Left lobe of liver (tissue), 2 donors: Measurements from ENCODE around the gene SNTG2. TPM values are rescaled to one million over a fixed set of nuclear protein-coding genes. Genes with fewer than 3 reads are reported as not detected.

Source experiments
- ATAC-seq: fragments of 200-7000 bp; cut with Tn5 transposase; one replicate; pipeline ENCODE4 v1.9.1; 2020; ENCODE audit warnings: mild to moderate bottlenecking, moderate library complexity
- DNase-seq: peaks from one replicate; pipeline ENCODE4 v3.0.0-alpha.2; 2020; ENCODE audit warnings: low spot score
- total RNA-seq: library from RNA; stranded (reverse); gene quantifications from one replicate; pipeline ENCODE4 v1.2.1, GENCODE V29; 2021
- donor health status: DM: no; HTN: no; CAD: no; lungs with moderate emphysema.
- donor health status: DM: no; HTN: yes; CAD: no.

The SNTG2 gene
- total RNA-seq, 1 donor from 2014 or later, result not detected

DNA sequence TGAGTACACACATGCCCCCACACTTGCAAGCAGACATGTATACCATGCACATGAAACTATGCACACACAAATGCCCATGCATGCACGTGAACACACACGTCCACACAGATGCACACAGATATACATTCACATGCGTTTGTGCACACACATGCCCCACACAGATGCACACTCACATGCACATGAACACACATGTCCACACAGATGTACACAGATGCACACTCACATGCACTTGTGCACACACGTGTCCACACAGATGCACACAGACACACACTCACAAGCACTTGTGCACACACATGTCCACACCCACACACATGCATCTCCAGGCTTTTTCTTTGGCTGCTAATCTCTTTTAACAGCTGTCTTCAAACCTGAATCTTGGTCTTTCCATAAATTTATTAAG is 31.1 kb downstream of the SNTG2 start:
- DNase-seq (no peak), ATAC-seq (no peak)

DNA sequence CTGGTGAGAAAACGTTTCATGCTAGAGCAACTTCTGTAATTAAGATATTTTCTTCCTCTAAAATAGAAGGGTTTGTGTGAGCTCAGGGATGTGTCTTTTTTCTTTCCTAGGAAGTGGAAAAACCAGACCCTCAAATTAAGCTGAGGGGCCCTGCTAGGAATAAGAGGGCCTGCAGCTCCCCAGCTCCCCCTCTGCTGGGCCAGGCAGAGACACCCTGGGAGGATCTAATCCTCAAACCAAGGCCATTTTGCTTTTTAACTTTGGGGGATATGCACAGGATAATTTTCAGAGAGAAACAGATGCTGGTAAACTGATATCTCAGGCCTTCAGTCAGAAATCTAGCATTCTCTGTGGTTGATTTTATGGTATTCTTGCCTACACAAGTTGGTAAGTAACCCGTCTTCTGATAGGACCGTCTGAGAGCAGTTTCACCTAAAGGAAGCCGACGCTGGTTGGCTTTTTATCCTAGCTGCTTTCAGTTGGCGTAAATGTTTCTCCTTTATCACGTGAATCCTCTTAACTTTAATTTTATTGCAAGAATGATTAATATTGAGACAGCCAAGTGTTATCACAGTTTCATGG is 34.8 kb downstream of the SNTG2 start:
- DNase-seq (no peak), ATAC-seq (no peak)

- DNase-seq (no peak), ATAC-seq (no peak)
Observed at GRCh38 chr2:987789-988188, 37.1 kb downstream of the SNTG2 start.

GRCh38 chr2:989781-990467 is 39.3 kb downstream of the SNTG2 start:
- DNase-seq, result no peak
- no peak for ATAC-seq

DNA sequence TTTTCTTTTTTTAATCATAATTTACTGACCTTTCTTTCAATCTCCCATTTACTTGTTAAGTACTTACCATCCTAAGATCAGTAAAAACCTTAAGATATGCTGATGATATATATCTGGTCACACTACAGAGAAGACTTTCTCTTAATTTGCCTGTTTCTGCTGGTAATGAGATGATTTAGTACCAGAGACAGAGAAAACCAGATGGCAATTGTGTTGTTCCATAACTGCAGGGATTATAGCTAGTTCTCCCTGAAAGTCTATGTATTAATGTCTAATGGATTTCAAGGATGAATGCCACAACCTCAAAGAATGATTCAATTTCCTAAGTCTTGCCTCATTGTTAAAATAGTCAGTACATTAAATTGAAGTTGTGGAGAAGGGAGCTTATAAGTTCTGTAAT is 40.3 kb downstream of the SNTG2 start:
- DNase-seq (no peak), ATAC-seq (no peak)

DNA sequence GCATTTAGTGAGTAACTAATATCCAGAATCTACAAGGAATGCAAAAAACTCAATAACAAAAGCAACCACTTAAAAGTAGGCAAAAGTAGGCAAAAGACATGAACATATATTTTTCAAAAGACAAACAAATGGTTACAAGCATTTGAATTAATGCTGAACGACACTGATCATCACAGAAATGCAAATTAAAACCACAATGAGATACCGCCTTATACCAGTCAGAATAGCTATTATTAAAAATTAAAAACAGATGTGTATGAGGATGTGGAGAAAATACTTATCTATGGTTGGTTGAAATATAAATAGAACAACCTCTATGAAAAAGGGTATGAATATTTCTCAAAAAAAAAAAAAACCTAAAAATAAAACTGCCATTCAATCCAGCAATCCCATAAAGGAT is 51.7 kb downstream of the SNTG2 start:
- ATAC-seq (no peak), DNase-seq (no peak)

- ATAC-seq, result no peak
Observed at GRCh38 chr2:1004398-1004797, 53.7 kb downstream of the SNTG2 start.

GRCh38 chr2:1010415-1010930 is 59.8 kb downstream of the SNTG2 start:
- DNase-seq (no peak), ATAC-seq (no peak)

More at GRCh38 chr2:1004398-1004797, 53.7 kb downstream of the SNTG2 start:
- DNase-seq, result no peak

- ATAC-seq (no peak), DNase-seq (no peak)
Observed at GRCh38 chr2:1011006-1011405, 60.4 kb downstream of the SNTG2 start.

- no peak for DNase-seq
- no peak for ATAC-seq
Observed at GRCh38 chr2:1011985-1012384, 61.3 kb downstream of the SNTG2 start.

- DNase-seq (no peak), ATAC-seq (no peak)
Observed at GRCh38 chr2:1014802-1015201, 64.2 kb downstream of the SNTG2 start.

DNA sequence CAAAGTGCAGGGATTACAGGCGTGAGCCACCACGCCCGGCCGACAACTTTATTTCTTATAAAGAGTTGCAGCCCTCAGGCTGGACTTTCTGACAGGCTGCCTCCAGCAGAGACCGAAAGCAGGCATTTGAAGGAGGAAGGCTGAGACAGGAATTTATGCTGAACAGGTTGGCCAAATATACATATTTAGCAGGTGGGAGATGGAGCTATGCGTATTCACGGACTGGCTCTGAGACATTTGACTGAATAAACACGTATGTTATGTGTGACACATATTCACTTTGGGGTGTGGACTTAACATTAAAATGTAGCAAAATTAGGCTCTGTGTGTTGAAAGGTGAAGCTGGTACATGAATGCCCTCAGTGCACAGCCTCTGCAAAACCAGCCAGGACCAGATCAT is 65.9 kb downstream of the SNTG2 start:
- DNase-seq (no peak), ATAC-seq (no peak)

- ATAC-seq, result no peak
Observed at GRCh38 chr2:1017827-1018226, 67.2 kb downstream of the SNTG2 start.

GRCh38 chr2:1020206-1020605 is 69.6 kb downstream of the SNTG2 start:
- ATAC-seq (no peak), DNase-seq (no peak)

More at GRCh38 chr2:1017827-1018226, 67.2 kb downstream of the SNTG2 start:
- DNase-seq, result no peak

- ATAC-seq (no peak), DNase-seq (no peak)
Observed at GRCh38 chr2:1022178-1022577, 71.5 kb downstream of the SNTG2 start.

DNA sequence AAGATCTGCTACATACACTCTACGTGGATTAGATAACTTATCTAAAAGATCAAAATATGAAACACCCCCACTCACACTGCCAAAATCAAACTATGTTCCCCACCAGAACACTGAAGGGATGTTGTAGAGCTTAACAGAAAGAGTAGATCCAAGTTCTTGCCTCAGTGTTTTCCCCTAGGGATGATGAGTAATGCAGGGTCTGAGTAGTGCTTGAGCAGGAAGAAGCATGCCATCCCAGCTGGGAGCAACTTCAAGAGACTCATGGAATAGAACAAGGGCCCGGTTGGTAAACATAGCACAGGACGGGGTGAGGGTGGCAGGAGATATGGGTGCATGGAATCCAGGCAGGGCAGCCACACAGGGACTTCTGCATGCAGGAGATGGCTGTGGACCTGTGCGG is 74.3 kb downstream of the SNTG2 start:
- no peak for DNase-seq
- no peak for ATAC-seq

- DNase-seq (no peak), ATAC-seq (no peak)
Observed at GRCh38 chr2:1026141-1026540, 75.5 kb downstream of the SNTG2 start.

GRCh38 chr2:1028831-1029230 is 78.2 kb downstream of the SNTG2 start:
- ATAC-seq, result no peak
- DNase-seq, result no peak

- ATAC-seq, result no peak
- DNase-seq, result no peak
Observed at GRCh38 chr2:1032030-1032429, 81.4 kb downstream of the SNTG2 start.

GRCh38 chr2:1033069-1033468 is 82.4 kb downstream of the SNTG2 start:
- ATAC-seq, result no peak
- DNase-seq, result no peak

DNA sequence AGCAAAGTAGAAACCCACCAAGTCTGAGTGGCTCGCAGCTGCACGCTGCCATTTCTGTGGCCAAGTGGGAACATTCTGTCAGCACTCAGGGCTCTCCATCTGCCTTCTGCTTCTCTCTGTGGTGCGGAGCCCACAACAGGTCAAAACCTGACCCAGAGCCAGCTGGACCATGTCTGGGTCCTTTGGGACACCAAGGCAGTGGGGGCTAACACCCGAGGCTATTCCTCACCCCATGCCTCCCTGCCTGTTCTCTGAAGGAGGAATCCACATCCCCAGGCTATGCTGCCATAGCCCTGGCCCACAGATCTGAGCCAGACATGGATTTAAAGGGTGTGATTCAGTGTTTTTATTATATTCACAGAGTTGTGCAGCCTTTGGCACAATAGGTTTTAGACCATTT is 86.4 kb downstream of the SNTG2 start:
- ATAC-seq (no peak), DNase-seq (no peak)

GRCh38 chr2:1039549-1039948 is 88.9 kb downstream of the SNTG2 start:
- no peak for DNase-seq
- ATAC-seq, result no peak
